ENCODE data around the gene EMID1.
"Not testable (repeated sequence)": the region's sequence is repeated elsewhere in the genome, so short reads cannot be mapped to it uniquely, and the experiment has no call there.

EMID1 gene

DNA sequence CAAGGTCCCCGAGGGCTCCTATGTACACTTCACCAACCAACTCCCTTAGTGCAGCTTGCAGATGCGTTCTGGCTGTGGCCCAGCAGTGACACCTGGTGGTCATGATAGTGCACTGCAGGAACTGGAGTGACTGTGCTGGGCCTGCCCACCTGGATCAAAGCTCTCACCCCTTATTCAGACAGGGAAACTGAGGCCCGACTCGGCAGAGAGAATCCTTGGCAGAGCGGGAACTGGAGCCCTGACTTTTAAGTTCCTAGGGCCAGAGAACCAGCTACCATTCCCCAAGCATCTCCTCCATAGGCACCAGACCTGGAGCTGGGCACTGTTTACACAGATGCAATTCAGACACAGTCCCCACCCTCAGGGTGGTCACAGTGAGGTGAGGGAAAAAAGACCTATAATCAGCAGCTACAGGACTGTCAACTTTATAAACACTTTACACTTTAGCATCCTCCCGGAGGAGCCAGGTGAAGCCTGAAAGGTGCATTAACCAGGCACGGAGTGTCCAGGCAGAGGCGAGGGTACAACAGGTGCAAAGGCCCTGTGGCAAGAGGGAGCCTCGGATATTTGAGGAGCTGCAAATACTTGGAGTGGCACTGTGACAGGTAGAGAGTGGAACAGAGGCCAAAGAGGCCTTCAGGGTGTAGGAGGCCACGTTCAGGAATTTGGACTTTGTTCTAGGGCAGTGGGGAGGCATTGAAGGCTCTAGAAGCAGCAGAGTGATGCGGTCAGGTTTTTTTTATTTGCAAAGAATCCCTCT is 40.1 kb downstream of the EMID1 start:
- H4K20me1 ChIP-seq (ENCODE audit: insufficient read depth, low read length) = no peaks in the 10 kb centered on the region
- TF ChIP-seq, protein P1, sequence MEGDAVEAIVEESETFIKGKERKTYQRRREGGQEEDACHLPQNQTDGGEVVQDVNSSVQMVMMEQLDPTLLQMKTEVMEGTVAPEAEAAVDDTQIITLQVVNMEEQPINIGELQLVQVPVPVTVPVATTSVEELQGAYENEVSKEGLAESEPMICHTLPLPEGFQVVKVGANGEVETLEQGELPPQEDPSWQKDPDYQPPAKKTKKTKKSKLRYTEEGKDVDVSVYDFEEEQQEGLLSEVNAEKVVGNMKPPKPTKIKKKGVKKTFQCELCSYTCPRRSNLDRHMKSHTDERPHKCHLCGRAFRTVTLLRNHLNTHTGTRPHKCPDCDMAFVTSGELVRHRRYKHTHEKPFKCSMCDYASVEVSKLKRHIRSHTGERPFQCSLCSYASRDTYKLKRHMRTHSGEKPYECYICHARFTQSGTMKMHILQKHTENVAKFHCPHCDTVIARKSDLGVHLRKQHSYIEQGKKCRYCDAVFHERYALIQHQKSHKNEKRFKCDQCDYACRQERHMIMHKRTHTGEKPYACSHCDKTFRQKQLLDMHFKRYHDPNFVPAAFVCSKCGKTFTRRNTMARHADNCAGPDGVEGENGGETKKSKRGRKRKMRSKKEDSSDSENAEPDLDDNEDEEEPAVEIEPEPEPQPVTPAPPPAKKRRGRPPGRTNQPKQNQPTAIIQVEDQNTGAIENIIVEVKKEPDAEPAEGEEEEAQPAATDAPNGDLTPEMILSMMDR (IDR thresholded peaks at IDR 0.05; ENCODE audit: borderline replicate concordance, extremely low read depth, low read length, poor library complexity, severe bottlenecking) = peak; percentile 99
- TF ChIP-seq EZH2 (IDR thresholded peaks at IDR 0.05; ENCODE audit: borderline replicate concordance, low read depth, low read length, severe bottlenecking) = no peak
- H2AFZ ChIP-seq (ENCODE audit: low read depth, low read length) = no peak overlapping the region
- ATAC-seq (ENCODE audit: insufficient read depth, low read depth) (peak; percentile 94), DNase-seq (peak; percentile 83)
- peak overlapping the region; percentile 28 for H3K9ac ChIP-seq (ENCODE audit: low read depth, low read length)
- peaks cover 49% of the 10 kb centered on the region for H3K36me3 ChIP-seq (ENCODE audit: insufficient read depth, low read length)
- H3K4me2 ChIP-seq (ENCODE audit: insufficient read depth, low read length) = no peak overlapping the region; the same call in 1 of the 2 replicates
- H3K4me1 ChIP-seq (ENCODE audit: insufficient read depth, low read length) = peaks cover 32% of the 10 kb centered on the region
- peaks cover 16% of the 10 kb centered on the region for H3K9me3 ChIP-seq (ENCODE audit: insufficient read depth, low read length, severe bottlenecking)
- no peaks in the 10 kb centered on the region for H3K79me2 ChIP-seq (ENCODE audit: insufficient read depth, low read length)
- peak overlapping the region; percentile 79 for H3K27ac ChIP-seq (ENCODE audit: low read length)
- no peaks in the 10 kb centered on the region for H3K27me3 ChIP-seq (ENCODE audit: insufficient read depth, low read length, poor library complexity)
- H3K4me3 ChIP-seq (ENCODE audit: low read depth in 1 of 2, low read length in 2 of 2) = no peak overlapping the region

DNA sequence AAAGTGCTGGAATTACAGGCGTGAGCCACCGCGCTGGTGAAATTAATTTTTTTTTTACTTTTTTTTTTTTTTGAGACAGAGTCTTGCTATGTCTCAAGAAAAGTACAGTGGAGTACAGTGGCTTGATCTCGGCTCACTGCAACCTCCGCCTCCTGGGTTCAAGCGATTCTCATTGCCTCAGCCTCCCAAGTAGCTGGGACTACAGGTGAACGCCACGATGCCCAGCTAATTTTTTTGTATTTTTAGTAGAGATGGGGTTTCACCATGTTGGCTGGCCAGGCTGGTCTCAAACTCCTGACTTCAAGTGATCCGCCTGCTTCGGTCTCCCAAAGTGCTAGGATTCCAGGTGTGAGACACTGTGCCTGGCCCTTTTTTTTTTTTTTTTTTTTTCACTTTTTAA is 42.2 kb downstream of the EMID1 start:
- not testable (repeated sequence) for DNase-seq; H3K9ac ChIP-seq (ENCODE audit: low read depth, low read length); H3K79me2 ChIP-seq (ENCODE audit: insufficient read depth, low read length); H4K20me1 ChIP-seq (ENCODE audit: insufficient read depth, low read length); ATAC-seq (ENCODE audit: insufficient read depth, low read depth); H3K9me3 ChIP-seq (ENCODE audit: insufficient read depth, low read length, severe bottlenecking); H3K27ac ChIP-seq (ENCODE audit: low read length); H2AFZ ChIP-seq (ENCODE audit: low read depth, low read length); H3K27me3 ChIP-seq (ENCODE audit: insufficient read depth, low read length, poor library complexity); H3K4me3 ChIP-seq (ENCODE audit: low read depth in 1 of 2, low read length in 2 of 2); H3K4me2 ChIP-seq (ENCODE audit: insufficient read depth, low read length)
- H3K36me3 ChIP-seq (ENCODE audit: insufficient read depth, low read length) = peaks cover 29% of the 10 kb centered on the region
- peaks cover 24% of the 10 kb centered on the region for H3K4me1 ChIP-seq (ENCODE audit: insufficient read depth, low read length)

DNA sequence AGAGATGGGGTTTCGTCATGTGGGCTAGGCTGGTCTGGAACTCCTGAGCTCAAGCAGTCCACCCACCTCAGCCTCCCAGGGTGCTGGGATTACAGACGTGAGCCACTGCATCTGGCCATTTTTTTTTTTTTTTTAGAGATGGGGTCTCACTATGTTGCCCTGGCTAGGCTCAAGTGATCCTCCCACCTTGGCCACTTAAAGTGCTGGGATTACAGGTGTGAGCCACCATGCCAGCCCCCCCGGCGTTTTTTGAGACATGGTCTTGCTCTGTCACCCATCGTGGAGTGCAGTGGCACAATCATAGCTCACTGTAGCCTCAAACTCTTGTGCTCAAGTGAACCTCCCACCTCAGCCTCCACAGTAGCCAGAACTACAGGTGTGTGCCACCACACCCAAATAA is 45.6 kb downstream of the EMID1 start:
- Histone ChIP-seq H3K4me1 (ENCODE audit: insufficient read depth, low read length) (peaks cover 9% of the 10 kb centered on the region; the same call in 1 of the 2 replicates), H3K9me3 (ENCODE audit: insufficient read depth, low read length, severe bottlenecking) (no peaks in the 10 kb centered on the region), H3K79me2 (ENCODE audit: insufficient read depth, low read length) (no peaks in the 10 kb centered on the region), H3K9ac (ENCODE audit: low read depth, low read length) (no peak overlapping the region), H3K27ac (ENCODE audit: low read length) (no peak overlapping the region), H3K27me3 (ENCODE audit: insufficient read depth, low read length, poor library complexity) (no peaks in the 10 kb centered on the region), H2AFZ (ENCODE audit: low read depth, low read length) (no peak overlapping the region), H3K4me3 (ENCODE audit: low read depth in 1 of 2, low read length in 2 of 2) (no peak overlapping the region), H4K20me1 (ENCODE audit: insufficient read depth, low read length) (no peaks in the 10 kb centered on the region), H3K36me3 (ENCODE audit: insufficient read depth, low read length) (peaks cover 28% of the 10 kb centered on the region), H3K4me2 (ENCODE audit: insufficient read depth, low read length) (no peak overlapping the region)
- ATAC-seq (ENCODE audit: insufficient read depth, low read depth) = no peak
- no peak for DNase-seq
- TF ChIP-seq, protein P1 (IDR thresholded peaks at IDR 0.05; ENCODE audit: borderline replicate concordance, extremely low read depth, low read length, poor library complexity, severe bottlenecking) = no peak
- no peak for TF ChIP-seq EZH2 (IDR thresholded peaks at IDR 0.05; ENCODE audit: borderline replicate concordance, low read depth, low read length, severe bottlenecking)

DNA sequence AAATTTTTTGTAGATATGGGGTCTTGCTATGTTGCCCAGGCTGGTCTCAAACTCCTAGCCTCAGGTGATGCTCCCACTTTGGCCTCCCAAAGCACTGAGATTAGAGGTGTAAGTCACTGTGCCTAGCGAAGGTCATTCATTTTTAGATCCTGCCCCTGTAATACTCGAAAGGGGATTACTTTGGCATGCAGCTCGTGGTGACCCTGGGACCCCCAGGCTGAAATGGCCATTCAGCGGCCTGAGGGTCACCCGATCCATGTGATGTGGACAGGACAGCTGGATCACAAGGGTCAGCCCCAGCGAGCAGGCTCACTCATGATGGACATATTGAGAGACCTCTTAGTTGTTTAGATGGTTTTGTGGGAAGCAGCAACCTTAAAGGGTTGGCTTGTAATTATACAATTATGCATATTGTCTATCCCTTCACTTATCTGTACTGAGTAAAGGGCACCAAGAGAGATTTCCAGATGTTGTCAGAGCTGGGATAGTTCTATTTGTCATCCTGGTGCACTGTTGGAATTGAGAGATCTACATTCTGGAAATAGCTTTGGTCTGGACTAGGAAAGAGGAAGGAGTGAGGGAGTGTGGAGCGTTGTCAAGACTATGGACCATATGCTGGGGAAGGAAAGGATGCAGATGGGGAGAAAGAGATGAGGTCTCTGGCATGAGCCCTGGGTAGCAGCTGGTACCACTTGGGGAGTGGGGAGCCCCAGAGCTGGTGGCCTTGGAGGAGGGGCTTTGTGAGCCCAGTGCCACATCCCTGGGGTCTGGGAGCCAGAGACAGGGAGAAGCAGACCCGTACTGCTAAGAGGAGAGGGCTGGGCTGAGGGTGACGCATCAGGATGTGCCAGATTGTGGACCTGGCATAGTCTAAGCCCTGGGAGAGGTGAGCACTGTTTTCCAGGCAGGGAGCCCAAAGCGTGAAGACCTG is 46.5 kb downstream of the EMID1 start:
- Histone ChIP-seq H3K4me2 (ENCODE audit: insufficient read depth, low read length) (no peak overlapping the region), H3K79me2 (ENCODE audit: insufficient read depth, low read length) (no peaks in the 10 kb centered on the region), H2AFZ (ENCODE audit: low read depth, low read length) (no peak overlapping the region), H3K27ac (ENCODE audit: low read length) (no peak overlapping the region), H3K4me3 (ENCODE audit: low read depth in 1 of 2, low read length in 2 of 2) (no peak overlapping the region), H3K9ac (ENCODE audit: low read depth, low read length) (no peak overlapping the region), H4K20me1 (ENCODE audit: insufficient read depth, low read length) (no peaks in the 10 kb centered on the region), H3K9me3 (ENCODE audit: insufficient read depth, low read length, severe bottlenecking) (no peaks in the 10 kb centered on the region), H3K27me3 (ENCODE audit: insufficient read depth, low read length, poor library complexity) (no peaks in the 10 kb centered on the region), H3K36me3 (ENCODE audit: insufficient read depth, low read length) (peaks cover 23% of the 10 kb centered on the region), H3K4me1 (ENCODE audit: insufficient read depth, low read length) (peaks cover 9% of the 10 kb centered on the region; the same call in 1 of the 2 replicates)
- DNase-seq = no peak
- no peak for ATAC-seq (ENCODE audit: insufficient read depth, low read depth)
- no peak for TF ChIP-seq EZH2 (IDR thresholded peaks at IDR 0.05; ENCODE audit: borderline replicate concordance, low read depth, low read length, severe bottlenecking)
- TF ChIP-seq, protein P1 (IDR thresholded peaks at IDR 0.05; ENCODE audit: borderline replicate concordance, extremely low read depth, low read length, poor library complexity, severe bottlenecking) = no peak

Data from DND-41 (cell line).